Trophoblast cell (in vitro differentiated cells and primary cell): ENCODE results near the gene ZBTB6.

Source experiments
- DNase-seq, 2 donors: peaks; one replicate each; pipeline ENCODE4 v3.0.0-alpha.2; 2016
- H2AFZ ChIP-seq: 2 replicates; pipeline ENCODE4 v1.6.1; 2013; ENCODE audit warnings: low read length, moderate library complexity, mild to moderate bottlenecking; ENCODE audit not compliant: insufficient read depth, poor library complexity
- H2AK5ac ChIP-seq: 2 replicates; pipeline ENCODE4 v1.6.1; 2013; ENCODE audit warnings: mild to moderate bottlenecking, low read length
- H2BK120ac ChIP-seq: 2 replicates; pipeline ENCODE4 v1.6.1; 2013; ENCODE audit warnings: low read length, mild to moderate bottlenecking, moderate library complexity; ENCODE audit not compliant: insufficient read depth, poor library complexity
- H2BK12ac ChIP-seq: 2 replicates; pipeline ENCODE4 v1.6.1; 2013; ENCODE audit warnings: mild to moderate bottlenecking, low read length, moderate library complexity
- H2BK5ac ChIP-seq: 2 replicates; pipeline ENCODE4 v1.6.1; 2013; ENCODE audit warnings: low read length, low read depth, moderate library complexity, mild to moderate bottlenecking; ENCODE audit not compliant: poor library complexity
- H3K14ac ChIP-seq: 2 replicates; pipeline ENCODE4 v1.6.1; 2013; ENCODE audit warnings: mild to moderate bottlenecking, low read length
- H3K18ac ChIP-seq: 2 replicates; pipeline ENCODE4 v1.6.1; 2013; ENCODE audit warnings: mild to moderate bottlenecking, low read length
- H3K23ac ChIP-seq: 2 replicates; pipeline ENCODE4 v1.6.1; 2013; ENCODE audit warnings: low read length
- H3K27ac ChIP-seq: 2 replicates; pipeline ENCODE4 v1.5.1; 2013; ENCODE audit warnings: low read depth, mild to moderate bottlenecking, inconsistent platforms, low read length, moderate library complexity
- H3K27me3 ChIP-seq: 2 replicates; pipeline ENCODE4 v1.6.1; 2013; ENCODE audit warnings: inconsistent platforms, mild to moderate bottlenecking, low read length, moderate library complexity; ENCODE audit not compliant: insufficient read depth
- H3K36me3 ChIP-seq, 2 experiments: 1 replicate in 1 of 2; 2 replicates in 1 of 2; pipeline ENCODE4 v1.6.1; 2013; ENCODE audit warnings: low read length in 2 of 2, mild to moderate bottlenecking in 2 of 2, moderate library complexity in 1 of 2; ENCODE audit not compliant: insufficient read depth in 2 of 2, control insufficient read depth in 1 of 2
- H3K4ac ChIP-seq: 2 replicates; pipeline ENCODE4 v1.6.1; 2013; ENCODE audit warnings: low read depth, mild to moderate bottlenecking, low read length, moderate library complexity
- H3K4me1 ChIP-seq, 2 experiments: 1 replicate in 1 of 2; 2 replicates in 1 of 2; pipeline ENCODE4 v1.6.1; 2013; ENCODE audit warnings: low read length in 2 of 2, mild to moderate bottlenecking in 2 of 2, moderate library complexity in 1 of 2; ENCODE audit not compliant: insufficient read depth in 2 of 2, control insufficient read depth in 1 of 2
- H3K4me2 ChIP-seq: 2 replicates; pipeline ENCODE4 v1.6.1; 2013; ENCODE audit warnings: inconsistent platforms, mild to moderate bottlenecking, low read length, moderate library complexity
- H3K4me3 ChIP-seq: 2 replicates; pipeline ENCODE4 v1.5.1; 2013; ENCODE audit warnings: mild to moderate bottlenecking, low read depth, low read length, inconsistent platforms
- H3K79me1 ChIP-seq: one replicate; pipeline ENCODE4 v1.6.1; 2013; ENCODE audit warnings: low read length
- H3K79me2 ChIP-seq: 2 replicates; pipeline ENCODE4 v1.6.1; 2013; ENCODE audit warnings: low read length, mild to moderate bottlenecking; ENCODE audit not compliant: control insufficient read depth, insufficient read depth, poor library complexity
- H3K9ac ChIP-seq: 2 replicates; pipeline ENCODE4 v1.6.1; 2013; ENCODE audit warnings: mild to moderate bottlenecking, low read length
- H3K9me3 ChIP-seq: 2 replicates; pipeline ENCODE4 v1.6.1; 2013; ENCODE audit warnings: low read depth, mild to moderate bottlenecking, control low read depth, inconsistent platforms, low read length; ENCODE audit not compliant: insufficient read depth
- H4K12ac ChIP-seq: 2 replicates; pipeline ENCODE4 v1.6.1; 2013; ENCODE audit warnings: low read depth, mild to moderate bottlenecking, low read length, moderate library complexity
- H4K8ac ChIP-seq: 2 replicates; pipeline ENCODE4 v1.6.1; 2013; ENCODE audit warnings: low read depth, mild to moderate bottlenecking, low read length, moderate library complexity
- H4K91ac ChIP-seq: one replicate; pipeline ENCODE4 v1.6.1; 2013; ENCODE audit warnings: low read depth, mild to moderate bottlenecking, low read length, moderate library complexity
- WGBS: extraction: QIAGEN DNeasy Blood & Tissue Kit; methylation state at CpG from one replicate; pipeline ENCODE4 v1.1.7; 2013; ENCODE audit warnings: missing lambda C conversion rate; ENCODE audit not compliant: insufficient read length, insufficient coverage; ENCODE audit errors: extremely low coverage; 5-methylcytosine and 5-hydroxymethylcytosine counted together

ZBTB6 gene

GRCh38 chr9:122904823-122905710 is 8.1 kb downstream of the ZBTB6 start, which contains the start of gene RC3H2:
RC3H2 (minus strand) TSS chr9:122905359; CDS start chr9:122897509, 7,850 bp downstream.
- Histone ChIP-seq H3K18ac (peak within 1 kb of the TSS; percentile 60), H3K23ac (no peak within 1 kb of the TSS), H3K4ac (peak within 1 kb of the TSS; percentile 95), H3K79me2 (peaks cover 8% of the 10 kb centered on the region), H3K4me3 (peak within 1 kb of the TSS; percentile 87), H2BK120ac (peak within 1 kb of the TSS; percentile 77), H2BK5ac (peak within 1 kb of the TSS; percentile 91), H3K9ac (peak within 1 kb of the TSS; percentile 97), H3K14ac (peak within 1 kb of the TSS; percentile 75), H2BK12ac (no peak within 1 kb of the TSS), H2AFZ (peak within 1 kb of the TSS; percentile 81), H3K36me3 (no peaks in the 10 kb centered on the region), H3K27ac (peak within 1 kb of the TSS; percentile 83), H3K9me3 (no peaks in the 10 kb centered on the region), H3K79me1 (peaks cover 6% of the 10 kb centered on the region), H4K12ac (peak within 1 kb of the TSS; percentile 75), H3K27me3 (no peaks in the 10 kb centered on the region), H4K91ac (peak within 1 kb of the TSS; percentile 71), H2AK5ac (no peak within 1 kb of the TSS), H3K4me2 (peak within 1 kb of the TSS; percentile 69), H3K4me1 (no peaks in the 10 kb centered on the region), H4K8ac (peak within 1 kb of the TSS; percentile 89)
- peak; percentile 100 for DNase-seq
- no CpG with 5 or more reads among the region's 77 CpGs for WGBS

- H4K91ac ChIP-seq, result peak overlapping the region; percentile 71
- no peak overlapping the region for H2BK12ac ChIP-seq
- WGBS, result no CpG with 5 or more reads among the region's 8 CpGs
- H3K27ac ChIP-seq, result peak overlapping the region; percentile 83
- peaks cover 8% of the 10 kb centered on the region for H3K79me2 ChIP-seq
- H3K27me3 ChIP-seq, result no peaks in the 10 kb centered on the region
- no peak overlapping the region for H3K23ac ChIP-seq
- H3K14ac ChIP-seq, result peak overlapping the region; percentile 75
- peaks cover 6% of the 10 kb centered on the region for H3K79me1 ChIP-seq
- H3K36me3 ChIP-seq, result no peaks in the 10 kb centered on the region
- H3K4ac ChIP-seq, result peak overlapping the region; percentile 95
- no peaks in the 10 kb centered on the region for H3K9me3 ChIP-seq
- H2AFZ ChIP-seq, result peak overlapping the region; percentile 81
- H3K4me3 ChIP-seq, result peak overlapping the region; percentile 87
- H4K12ac ChIP-seq, result peak overlapping the region; percentile 75
- H3K4me2 ChIP-seq, result peak overlapping the region; percentile 69
- H2BK5ac ChIP-seq, result peak overlapping the region; percentile 91
- H2AK5ac ChIP-seq, result no peak overlapping the region
- peak overlapping the region; percentile 89 for H4K8ac ChIP-seq
- peak overlapping the region; percentile 60 for H3K18ac ChIP-seq
- peak overlapping the region; percentile 97 for H3K9ac ChIP-seq
- no peaks in the 10 kb centered on the region for H3K4me1 ChIP-seq
- peak; percentile 38 to 44 for DNase-seq
- H2BK120ac ChIP-seq, result peak overlapping the region; percentile 77
Measured at GRCh38 chr9:122904466-122904822, 8.7 kb downstream of the ZBTB6 start.

GRCh38 chr9:122900791-122901190 is 12.3 kb downstream of the ZBTB6 start:
- Histone ChIP-seq H3K4ac (no peak overlapping the region), H2BK120ac (no peak overlapping the region), H2AFZ (no peak overlapping the region), H3K14ac (no peak overlapping the region), H4K91ac (no peak overlapping the region), H3K4me2 (no peak overlapping the region), H2BK5ac (no peak overlapping the region), H2AK5ac (no peak overlapping the region), H3K4me1 (no peaks in the 10 kb centered on the region), H3K27ac (no peak overlapping the region), H3K23ac (no peak overlapping the region), H3K27me3 (no peaks in the 10 kb centered on the region), H3K36me3 (peaks cover 3 to 8% of the 10 kb centered on the region in 2 experiments), H2BK12ac (no peak overlapping the region), H3K79me1 (peaks cover 6% of the 10 kb centered on the region), H4K8ac (no peak overlapping the region), H3K79me2 (peaks cover 8% of the 10 kb centered on the region), H3K18ac (no peak overlapping the region), H3K4me3 (no peak overlapping the region), H3K9ac (no peak overlapping the region), H3K9me3 (no peaks in the 10 kb centered on the region), H4K12ac (no peak overlapping the region)
- WGBS, result no CpG with 5 or more reads among the region's 2 CpGs
- no peak for DNase-seq

- H4K91ac ChIP-seq, result no peak overlapping the region
- H2BK5ac ChIP-seq, result no peak overlapping the region
- WGBS, result no CpG with 5 or more reads among the region's 1 CpG
- no peak overlapping the region for H4K12ac ChIP-seq
- no peak overlapping the region for H3K9ac ChIP-seq
- H3K9me3 ChIP-seq, result no peaks in the 10 kb centered on the region
- H3K4me3 ChIP-seq, result no peak overlapping the region
- no peak overlapping the region for H3K4ac ChIP-seq
- H3K23ac ChIP-seq, result no peak overlapping the region
- no peaks in the 10 kb centered on the region for H3K27me3 ChIP-seq
- no peak overlapping the region for H3K18ac ChIP-seq
- H2BK120ac ChIP-seq, result no peak overlapping the region
- no peak overlapping the region for H2AFZ ChIP-seq
- H3K14ac ChIP-seq, result no peak overlapping the region
- DNase-seq, result no peak
- H3K27ac ChIP-seq, result no peak overlapping the region
- H3K36me3 ChIP-seq, result peaks cover 11 to 16% of the 10 kb centered on the region in 2 experiments
- H3K4me2 ChIP-seq, result no peak overlapping the region
- no peak overlapping the region for H2BK12ac ChIP-seq
- no peak overlapping the region for H4K8ac ChIP-seq
- H3K79me1 ChIP-seq, result no peaks in the 10 kb centered on the region
- H2AK5ac ChIP-seq, result no peak overlapping the region
- H3K4me1 ChIP-seq, result no peaks in the 10 kb centered on the region
- H3K79me2 ChIP-seq, result peaks cover 1% of the 10 kb centered on the region
Measured at GRCh38 chr9:122897969-122898368, 15.2 kb downstream of the ZBTB6 start.
